H9 (cell line): ENCODE data around the gene SLC6A18. TPM values are rescaled to one million over a fixed set of nuclear protein-coding genes. Genes with fewer than 3 reads are reported as not detected.

Experiments
- DNase-seq: peaks from one replicate; pipeline ENCODE4 v3.0.0-alpha.2; 2017
- H2AFZ ChIP-seq: one replicate; pipeline ENCODE4 v1.6.1; 2013; ENCODE audit warnings: mild to moderate bottlenecking, low read length, control low read depth, moderate library complexity
- H2AK5ac ChIP-seq: 2 replicates; pipeline ENCODE4 v1.6.1; 2013; ENCODE audit warnings: low read length, control low read depth, mixed read lengths; ENCODE audit not compliant: insufficient read length
- H2BK120ac ChIP-seq: one replicate; pipeline ENCODE4 v1.6.1; 2013; ENCODE audit warnings: low read depth, mild to moderate bottlenecking, low read length, control low read depth, inconsistent platforms; ENCODE audit not compliant: poor library complexity, severe bottlenecking
- H2BK12ac ChIP-seq: 2 replicates; pipeline ENCODE4 v1.6.1; 2013; ENCODE audit warnings: low read length, control low read depth, mixed read lengths, low read depth; ENCODE audit not compliant: insufficient read length
- H2BK15ac ChIP-seq: 2 replicates; pipeline ENCODE4 v1.6.1; 2013; ENCODE audit warnings: low read depth, low read length, control low read depth
- H2BK20ac ChIP-seq: one replicate; pipeline ENCODE4 v1.6.1; 2013; ENCODE audit warnings: low read depth, mild to moderate bottlenecking, low read length, control low read depth, inconsistent platforms; ENCODE audit not compliant: poor library complexity, severe bottlenecking
- H2BK5ac ChIP-seq: 2 replicates; pipeline ENCODE4 v1.6.1; 2013; ENCODE audit warnings: low read length, control low read depth, mixed read lengths; ENCODE audit not compliant: insufficient read length
- H3K14ac ChIP-seq: 2 replicates; pipeline ENCODE4 v1.6.1; 2013; ENCODE audit warnings: low read length, control low read depth; ENCODE audit not compliant: insufficient read depth
- H3K18ac ChIP-seq: 2 replicates; pipeline ENCODE4 v1.6.1; 2013; ENCODE audit warnings: low read depth, mild to moderate bottlenecking, mixed read lengths, low read length, control low read depth; ENCODE audit not compliant: insufficient read length
- H3K23ac ChIP-seq: 2 replicates; pipeline ENCODE4 v1.6.1; 2013; ENCODE audit warnings: low read length, control low read depth, mixed read lengths, low read depth; ENCODE audit not compliant: insufficient read length
- H3K23me2 ChIP-seq: 2 replicates; pipeline ENCODE4 v1.6.1; 2013; ENCODE audit warnings: low read depth, mild to moderate bottlenecking, mixed read lengths, low read length, control low read depth; ENCODE audit not compliant: insufficient read length, poor library complexity, severe bottlenecking
- H3K27ac ChIP-seq: 2 replicates; pipeline ENCODE4 v1.5.1; 2013; ENCODE audit warnings: low read length, control low read depth, mixed read lengths, low read depth; ENCODE audit not compliant: insufficient read length
- H3K27me3 ChIP-seq: 2 replicates; pipeline ENCODE4 v1.6.1; 2013; ENCODE audit warnings: low read length, control low read depth, inconsistent platforms; ENCODE audit not compliant: insufficient read depth
- H3K4ac ChIP-seq: 2 replicates; pipeline ENCODE4 v1.6.1; 2013; ENCODE audit warnings: low read depth, mild to moderate bottlenecking, control low read depth, inconsistent platforms, low read length, moderate library complexity
- H3K4me1 ChIP-seq: 2 replicates; pipeline ENCODE4 v1.6.1; 2013; ENCODE audit warnings: low read length, control low read depth, inconsistent platforms; ENCODE audit not compliant: insufficient read depth
- H3K4me2 ChIP-seq: 2 replicates; pipeline ENCODE4 v1.6.1; 2013; ENCODE audit warnings: low read length, control low read depth, mixed read lengths; ENCODE audit not compliant: insufficient read length, insufficient read depth
- H3K56ac ChIP-seq: 2 replicates; pipeline ENCODE4 v1.6.1; 2013; ENCODE audit warnings: low read depth, mild to moderate bottlenecking, mixed read lengths, low read length, control low read depth; ENCODE audit not compliant: insufficient read length
- H3K79me1 ChIP-seq: 2 replicates; pipeline ENCODE4 v1.6.1; 2013; ENCODE audit warnings: low read depth, mild to moderate bottlenecking, moderate library complexity, low read length, control low read depth, inconsistent platforms; ENCODE audit not compliant: insufficient read depth, poor library complexity, severe bottlenecking
- H3K79me2 ChIP-seq: 2 replicates; pipeline ENCODE4 v1.6.1; 2013; ENCODE audit warnings: low read length, control low read depth, inconsistent platforms; ENCODE audit not compliant: insufficient read depth
- H3K9ac ChIP-seq: 2 replicates; pipeline ENCODE4 v1.6.1; 2013; ENCODE audit warnings: low read length, control low read depth, mixed read lengths; ENCODE audit not compliant: insufficient read length; ENCODE audit errors: extremely low read depth
- H3K9me3 ChIP-seq: one replicate; pipeline ENCODE4 v1.6.1; 2013; ENCODE audit warnings: low read depth, low read length, inconsistent platforms; ENCODE audit not compliant: control insufficient read depth
- H3T11ph ChIP-seq: one replicate; pipeline ENCODE4 v1.6.1; 2013; ENCODE audit warnings: mild to moderate bottlenecking, low read length, control low read depth, inconsistent platforms
- H4K20me1 ChIP-seq: one replicate; pipeline ENCODE4 v1.6.1; 2013; ENCODE audit not compliant: control insufficient read depth, insufficient read length, insufficient read depth
- H4K5ac ChIP-seq: 2 replicates; pipeline ENCODE4 v1.6.1; 2013; ENCODE audit warnings: low read depth, mild to moderate bottlenecking, mixed read lengths, low read length, control low read depth; ENCODE audit not compliant: insufficient read length
- H4K8ac ChIP-seq: replicated peaks from 2 replicates; pipeline ENCODE4 v1.6.1; 2013; ENCODE audit warnings: low read length, control low read depth, mixed read lengths, low read depth; ENCODE audit not compliant: insufficient read length
- H4K91ac ChIP-seq: 2 replicates; pipeline ENCODE4 v1.6.1; 2013; ENCODE audit warnings: low read depth, mild to moderate bottlenecking, moderate library complexity, mixed read lengths, low read length, control low read depth; ENCODE audit not compliant: insufficient read length
- H3K27ac Mint-ChIP-seq, 3 experiments: 2 replicates in 2 of 3; 3 replicates in 1 of 3; pipeline ENCODE4 v1.8.0; 2020 to 2021; ENCODE audit warnings: mixed read lengths in 3 of 3, mild to moderate bottlenecking in 1 of 3, moderate library complexity in 1 of 3
- H3K27me3 Mint-ChIP-seq: 2 replicates; pipeline ENCODE4 v1.8.0; 2021; ENCODE audit warnings: low read depth, mild to moderate bottlenecking, moderate library complexity, mixed read lengths
- H3K36me3 Mint-ChIP-seq, 3 experiments: 2 replicates in 2 of 3; 3 replicates in 1 of 3; pipeline ENCODE4 v1.8.0; 2020 to 2021; ENCODE audit warnings: low read depth in 3 of 3, mixed read lengths in 3 of 3; ENCODE audit not compliant: insufficient read depth in 1 of 3
- H3K4me1 Mint-ChIP-seq, 2 experiments: 2 replicates each; pipeline ENCODE4 v1.8.0; 2020; ENCODE audit warnings: mixed read lengths in 2 of 2
- H3K4me3 Mint-ChIP-seq, 2 experiments: 2 replicates in 1 of 2; 3 replicates in 1 of 2; pipeline ENCODE4 v1.8.0; 2020 to 2021; ENCODE audit warnings: mild to moderate bottlenecking in 2 of 2, mixed read lengths in 2 of 2, moderate library complexity in 1 of 2
- H3K9me3 Mint-ChIP-seq, 2 experiments: 2 replicates in 1 of 2; 3 replicates in 1 of 2; pipeline ENCODE4 v1.8.0; 2020; ENCODE audit warnings: mild to moderate bottlenecking in 2 of 2, mixed read lengths in 2 of 2, moderate library complexity in 1 of 2
- WGBS: extraction: QIAGEN DNeasy Blood & Tissue Kit; methylation state at CpG from one replicate; pipeline ENCODE4 v1.1.7; 2013; ENCODE audit warnings: missing lambda C conversion rate, low lambda C conversion rate, mixed read lengths; ENCODE audit not compliant: insufficient read length; ENCODE audit errors: extremely low coverage; 5-methylcytosine and 5-hydroxymethylcytosine counted together
- total RNA-seq: library from RNA; stranded (reverse); gene quantifications from 2 replicates; pipeline ENCODE4 v1.2.1, GENCODE V29; 2021
- TF ChIP-seq, protein P1 (sequence below): fragments of 200-600 bp; sonication (generic); conservative IDR thresholded peaks from 3 replicates; pipeline ENCODE4 v1.8.0; 2021; ENCODE audit warnings: antibody characterized with exemption, mild to moderate bottlenecking

Gene SLC6A18
- total RNA-seq, 1 experiment from 2014 or later = not detected

DNA sequence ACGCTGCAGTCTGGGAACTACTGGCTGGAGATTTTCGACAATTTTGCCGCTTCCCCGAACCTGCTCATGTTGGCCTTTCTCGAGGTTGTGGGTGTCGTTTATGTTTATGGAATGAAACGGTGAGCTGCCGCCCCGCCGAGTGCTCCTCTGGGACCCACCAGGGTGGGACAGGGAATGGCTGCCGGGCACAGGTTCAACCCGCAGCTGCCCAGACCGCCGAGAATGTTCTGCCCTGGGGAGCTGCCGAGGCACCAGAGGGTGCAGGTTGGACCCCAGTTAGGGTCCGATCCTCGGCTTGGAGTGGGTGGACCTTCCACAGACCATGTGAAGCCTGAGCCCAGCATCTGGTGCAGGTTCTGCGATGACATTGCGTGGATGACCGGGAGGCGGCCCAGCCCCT lies 19.1 kb downstream of the SLC6A18 start:
- H2BK120ac ChIP-seq = no peak overlapping the region
- no peak overlapping the region for H3K18ac ChIP-seq
- DNase-seq = no peak
- WGBS = no CpG with 5 or more reads among the region's 21 CpGs
- H2AK5ac ChIP-seq = no peak overlapping the region
- no peak overlapping the region for H2BK20ac ChIP-seq
- no peaks in the 10 kb centered on the region for H3K79me2 ChIP-seq
- no peak overlapping the region for H3K4ac ChIP-seq
- no peaks in the 10 kb centered on the region for H3K23me2 ChIP-seq
- no peak overlapping the region for H4K8ac ChIP-seq
- H3K23ac ChIP-seq = no peak overlapping the region
- H3K56ac ChIP-seq = no peak overlapping the region
- no peak overlapping the region for H4K91ac ChIP-seq
- Mint-ChIP-seq H3K27me3 (peaks cover 10% of the 10 kb centered on the region), H3K4me3 (no peak overlapping the region; a peak in 1 of 5 replicates), H3K9me3 (no peaks in the 10 kb centered on the region), H3K4me1 (peaks cover 4 to 16% of the 10 kb centered on the region in 2 experiments), H3K27ac (no peak overlapping the region), H3K36me3 (no peaks in the 10 kb centered on the region)
- H2BK12ac ChIP-seq = no peak overlapping the region
- no peaks in the 10 kb centered on the region for H3K27me3 ChIP-seq
- no peak overlapping the region for H2AFZ ChIP-seq
- H3K27ac ChIP-seq = no peak overlapping the region
- TF ChIP-seq, protein P1, sequence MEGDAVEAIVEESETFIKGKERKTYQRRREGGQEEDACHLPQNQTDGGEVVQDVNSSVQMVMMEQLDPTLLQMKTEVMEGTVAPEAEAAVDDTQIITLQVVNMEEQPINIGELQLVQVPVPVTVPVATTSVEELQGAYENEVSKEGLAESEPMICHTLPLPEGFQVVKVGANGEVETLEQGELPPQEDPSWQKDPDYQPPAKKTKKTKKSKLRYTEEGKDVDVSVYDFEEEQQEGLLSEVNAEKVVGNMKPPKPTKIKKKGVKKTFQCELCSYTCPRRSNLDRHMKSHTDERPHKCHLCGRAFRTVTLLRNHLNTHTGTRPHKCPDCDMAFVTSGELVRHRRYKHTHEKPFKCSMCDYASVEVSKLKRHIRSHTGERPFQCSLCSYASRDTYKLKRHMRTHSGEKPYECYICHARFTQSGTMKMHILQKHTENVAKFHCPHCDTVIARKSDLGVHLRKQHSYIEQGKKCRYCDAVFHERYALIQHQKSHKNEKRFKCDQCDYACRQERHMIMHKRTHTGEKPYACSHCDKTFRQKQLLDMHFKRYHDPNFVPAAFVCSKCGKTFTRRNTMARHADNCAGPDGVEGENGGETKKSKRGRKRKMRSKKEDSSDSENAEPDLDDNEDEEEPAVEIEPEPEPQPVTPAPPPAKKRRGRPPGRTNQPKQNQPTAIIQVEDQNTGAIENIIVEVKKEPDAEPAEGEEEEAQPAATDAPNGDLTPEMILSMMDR = no peak
- no peak overlapping the region for H3T11ph ChIP-seq
- no peak overlapping the region for H3K4me2 ChIP-seq
- H3K9ac ChIP-seq = no peak overlapping the region
- no peak overlapping the region for H2BK5ac ChIP-seq
- H3K9me3 ChIP-seq = no peaks in the 10 kb centered on the region
- no peaks in the 10 kb centered on the region for H3K4me1 ChIP-seq
- no peak overlapping the region for H4K5ac ChIP-seq
- no peak overlapping the region; the same call in 1 of the 2 replicates for H3K14ac ChIP-seq
- H2BK15ac ChIP-seq = no peak overlapping the region
- no peaks in the 10 kb centered on the region for H4K20me1 ChIP-seq
- no peaks in the 10 kb centered on the region for H3K79me1 ChIP-seq
